NCI-H1092 treated with DMSO at 0.1 percent for 48 hours (cell line): Measurements from ENCODE around the gene PELI3.
A peak's percentile ranks its signal among the peaks of the same experiment; 100 is the strongest.
"Not testable (repeated sequence)": the region's sequence is repeated elsewhere in the genome, so short reads cannot be mapped to it uniquely, and the experiment has no call there.

ENCODE experiments used
- DNase-seq: peaks from one replicate; lab custom pipeline; 2025; lab: John Stamatoyannopoulos, UW

The PELI3 gene

GRCh38 chr11:66448523-66448922 lies 18.2 kb upstream of the PELI3 start:
- no peak for DNase-seq

GRCh38 chr11:66450560-66450959 lies 16.1 kb upstream of the PELI3 start:
- no peak for DNase-seq

GRCh38 chr11:66451663-66452062 lies 15.0 kb upstream of the PELI3 start:
- DNase-seq: no peak

- DNase-seq: no peak
These were observed 12.5 kb upstream of the PELI3 start for GRCh38 chr11:66454247-66454646.

GRCh38 chr11:66454828-66455227 lies 11.9 kb upstream of the PELI3 start:
- no peak for DNase-seq

GRCh38 chr11:66457826-66458225 lies 8.9 kb upstream of the PELI3 start:
- DNase-seq: no peak

- no peak for DNase-seq
These were observed 7.4 kb upstream of the PELI3 start for GRCh38 chr11:66459138-66459778.

- no peak for DNase-seq
These were observed 4.7 kb upstream of the PELI3 start for GRCh38 chr11:66462010-66462409.

- DNase-seq: no peak
These were observed 3.8 kb upstream of the PELI3 start for GRCh38 chr11:66462911-66463310.

GRCh38 chr11:66464116-66464515 lies 2.6 kb upstream of the PELI3 start:
- DNase-seq: not testable (repeated sequence)

- no peak for DNase-seq
These were observed 1.8 kb upstream of the PELI3 start for GRCh38 chr11:66464916-66465315.

- DNase-seq: no peak
These were observed 1.1 kb upstream of the PELI3 start for GRCh38 chr11:66465373-66466224.

GRCh38 chr11:66467034-66467659 lies 442 bp downstream of the PELI3 start:
- peak; percentile 59 for DNase-seq

GRCh38 chr11:66467756-66468155 lies 1.1 kb downstream of the PELI3 start:
- DNase-seq: peak; percentile 29

GRCh38 chr11:66468691-66469090 lies 2.0 kb downstream of the PELI3 start:
- no peak for DNase-seq

- DNase-seq: no peak
These were observed 2.7 kb downstream of the PELI3 start for GRCh38 chr11:66469441-66469840.

- no peak for DNase-seq
These were observed 3.3 kb downstream of the PELI3 start for GRCh38 chr11:66470015-66470414.

GRCh38 chr11:66471142-66471541 lies 4.4 kb downstream of the PELI3 start:
- DNase-seq: no peak

GRCh38 chr11:66472054-66472453 lies 5.3 kb downstream of the PELI3 start:
- DNase-seq: no peak

- DNase-seq: no peak
These were observed 6.5 kb downstream of the PELI3 start for GRCh38 chr11:66473167-66473566.

- no peak for DNase-seq
These were observed 7.2 kb downstream of the PELI3 start for GRCh38 chr11:66473608-66474515.
